NCI-H345 treated with DMSO at 0.1 percent for 48 hours (cell line): Measurements from ENCODE around the gene SHB.
"Not testable (repeated sequence)": the region's sequence is repeated elsewhere in the genome, so short reads cannot be mapped to it uniquely, and the experiment has no call there.

ENCODE experiments used
- DNase-seq: peaks from one replicate; lab custom pipeline; 2025; ENCODE audit not compliant: unreplicated experiment; lab: John Stamatoyannopoulos, UW

The SHB gene

GRCh38 chr9:37908283-37908682 lies 160.7 kb downstream of the SHB start:
- no peak for DNase-seq

GRCh38 chr9:37906312-37907239 lies 162.5 kb downstream of the SHB start:
- no peak for DNase-seq

GRCh38 chr9:37905776-37906175 lies 163.3 kb downstream of the SHB start:
- DNase-seq: no peak

- DNase-seq: no peak
Observed at GRCh38 chr9:37905131-37905505, 163.9 kb downstream of the SHB start.

GRCh38 chr9:37904445-37905130 lies 164.4 kb downstream of the SHB start:
- DNase-seq: no peak

- peak; percentile 96 for DNase-seq
Observed at GRCh38 chr9:37903647-37904444, 165.2 kb downstream of the SHB start, which contains the start of gene SLC25A51. SLC25A51 (minus strand) TSS chr9:37904127; CDS start chr9:37888550, 15,577 bp downstream.

- peak; percentile 26 for DNase-seq
Observed at GRCh38 chr9:37902796-37903646, 166.0 kb downstream of the SHB start.

GRCh38 chr9:37902131-37902530 lies 166.9 kb downstream of the SHB start:
- DNase-seq: no peak

GRCh38 chr9:37899041-37899440 lies 170.0 kb downstream of the SHB start:
- no peak for DNase-seq

- no peak for DNase-seq
Observed at GRCh38 chr9:37897665-37898064, 171.4 kb downstream of the SHB start.

- DNase-seq: no peak
Observed at GRCh38 chr9:37892063-37892462, 177.0 kb downstream of the SHB start.

GRCh38 chr9:37891042-37891441 lies 178.0 kb downstream of the SHB start:
- DNase-seq: not testable (repeated sequence)

- no peak for DNase-seq
Observed at GRCh38 chr9:37889536-37889935, 179.5 kb downstream of the SHB start.

- not testable (repeated sequence) for DNase-seq
Observed at GRCh38 chr9:37887977-37888583, 180.9 kb downstream of the SHB start.

GRCh38 chr9:37880916-37881479 lies 188.0 kb downstream of the SHB start:
- no peak for DNase-seq

GRCh38 chr9:37876376-37876775 lies 192.7 kb downstream of the SHB start:
- DNase-seq: no peak

- no peak for DNase-seq
Observed at GRCh38 chr9:37873955-37874354, 195.1 kb downstream of the SHB start.

GRCh38 chr9:37870799-37871176 lies 198.2 kb downstream of the SHB start:
- DNase-seq: no peak

- DNase-seq: no peak
Observed at GRCh38 chr9:37870081-37870798, 198.8 kb downstream of the SHB start.
